Suprapubic skin (tissue), 4 donors: Measurements from ENCODE around the gene HMGB4. TPM values are rescaled to one million over a fixed set of nuclear protein-coding genes. Genes with fewer than 3 reads are reported as not detected.

Experiments
- DNase-seq, 2 donors: peaks; one replicate each; pipeline ENCODE4 v3.0.0-alpha.2; 2019; ENCODE audit warnings: low spot score in 2 of 2
- H3K27ac ChIP-seq: fragments of 200-600 bp; sonication (generic); one replicate; pipeline ENCODE4 v1.5.1; 2019
- H3K27me3 ChIP-seq: fragments of 200-600 bp; sonication (generic); one replicate; pipeline ENCODE4 v1.5.1; 2019
- H3K36me3 ChIP-seq: fragments of 200-600 bp; sonication (generic); one replicate; pipeline ENCODE4 v1.5.1; 2019
- H3K4me1 ChIP-seq: fragments of 200-600 bp; sonication (generic); one replicate; pipeline ENCODE4 v1.5.1; 2019
- H3K4me3 ChIP-seq: fragments of 200-600 bp; sonication (generic); one replicate; pipeline ENCODE4 v1.5.1; 2019; ENCODE audit warnings: mild to moderate bottlenecking
- H3K9me3 ChIP-seq: fragments of 200-600 bp; sonication (generic); one replicate; pipeline ENCODE4 v1.5.1; 2019
- EP300 ChIP-seq: sonication (generic); formaldehyde crosslinking; IDR thresholded peaks from one replicate; pipeline ENCODE4 v1.6.1; 2017; ENCODE audit warnings: antibody characterized with exemption
- POLR2A ChIP-seq, 2 donors: fragments of 450-650 bp; IDR thresholded peaks; one replicate each; pipeline ENCODE4 v1.6.1; 2017; ENCODE audit warnings: antibody characterized with exemption in 2 of 2, mild to moderate bottlenecking in 2 of 2, moderate library complexity in 2 of 2
- POLR2AphosphoS5 ChIP-seq, 3 donors: sonication (generic); formaldehyde crosslinking; IDR thresholded peaks; one replicate each; pipeline ENCODE4 v1.6.1; 2017; ENCODE audit warnings: antibody characterized with exemption in 3 of 3
- WGBS: methylation state at CpG from one replicate; pipeline ENCODE4 v1.1.5; 2018; 5-methylcytosine and 5-hydroxymethylcytosine counted together
- total RNA-seq, 4 donors: library from RNA; depleted of rRNA; stranded (reverse); fragments of >200 nt; gene quantifications; one replicate each; pipeline ENCODE4 v1.1.0, GENCODE V29; 2016
- TF ChIP-seq, protein P1 (sequence below), 2 donors: fragments of 200-600 bp in 1 of 2; fragments of 450-650 bp in 1 of 2; sonication (generic) in 1 of 2; IDR thresholded peaks; one replicate each; pipeline ENCODE4 v1.5.1; 2016 to 2019; ENCODE audit warnings: antibody characterized with exemption in 2 of 2, mild to moderate bottlenecking in 1 of 2, moderate library complexity in 1 of 2

HMGB4 gene
- total RNA-seq, 4 donors from 2014 or later, result not detected

DNA sequence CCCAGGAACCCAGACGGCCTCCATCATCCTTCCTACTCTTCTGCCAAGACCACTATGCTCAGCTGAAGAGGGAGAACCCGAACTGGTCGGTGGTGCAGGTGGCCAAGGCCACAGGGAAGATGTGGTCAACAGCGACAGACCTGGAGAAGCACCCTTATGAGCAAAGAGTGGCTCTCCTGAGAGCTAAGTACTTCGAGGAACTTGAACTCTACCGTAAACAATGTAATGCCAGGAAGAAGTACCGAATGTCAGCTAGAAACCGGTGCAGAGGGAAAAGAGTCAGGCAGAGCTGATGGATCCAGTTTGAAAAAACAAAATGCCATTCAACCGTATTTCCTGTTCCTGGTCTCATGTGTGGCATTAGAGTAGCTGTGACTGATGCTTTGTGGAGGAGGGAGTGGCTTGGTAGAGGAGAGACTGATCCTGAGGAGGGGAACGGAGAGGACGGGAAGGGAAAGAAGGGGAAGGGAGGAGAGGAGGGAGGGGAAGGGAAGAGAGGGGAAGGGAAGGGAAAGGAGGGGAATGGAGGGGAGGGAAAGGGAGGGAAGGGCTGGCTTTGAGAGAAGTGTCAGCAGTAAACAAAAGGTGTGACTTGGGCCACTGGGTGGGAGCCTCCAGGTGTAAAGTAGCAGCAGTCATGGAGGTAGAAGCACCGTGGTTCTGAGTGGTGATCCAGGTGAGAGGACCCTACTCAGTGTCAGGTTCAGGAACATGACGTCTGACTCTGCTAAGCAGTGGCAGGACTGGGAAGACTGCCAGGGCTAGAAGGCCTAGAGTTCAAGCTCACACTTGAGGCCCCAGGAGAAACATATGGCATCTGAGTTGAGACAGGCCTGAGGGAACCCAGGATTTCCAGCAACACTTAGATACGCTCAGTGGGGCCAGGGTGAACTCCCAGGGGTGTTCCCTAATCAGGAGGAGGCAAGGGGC lies 846 bp downstream of the HMGB4 start:
- TF ChIP-seq, protein P1, sequence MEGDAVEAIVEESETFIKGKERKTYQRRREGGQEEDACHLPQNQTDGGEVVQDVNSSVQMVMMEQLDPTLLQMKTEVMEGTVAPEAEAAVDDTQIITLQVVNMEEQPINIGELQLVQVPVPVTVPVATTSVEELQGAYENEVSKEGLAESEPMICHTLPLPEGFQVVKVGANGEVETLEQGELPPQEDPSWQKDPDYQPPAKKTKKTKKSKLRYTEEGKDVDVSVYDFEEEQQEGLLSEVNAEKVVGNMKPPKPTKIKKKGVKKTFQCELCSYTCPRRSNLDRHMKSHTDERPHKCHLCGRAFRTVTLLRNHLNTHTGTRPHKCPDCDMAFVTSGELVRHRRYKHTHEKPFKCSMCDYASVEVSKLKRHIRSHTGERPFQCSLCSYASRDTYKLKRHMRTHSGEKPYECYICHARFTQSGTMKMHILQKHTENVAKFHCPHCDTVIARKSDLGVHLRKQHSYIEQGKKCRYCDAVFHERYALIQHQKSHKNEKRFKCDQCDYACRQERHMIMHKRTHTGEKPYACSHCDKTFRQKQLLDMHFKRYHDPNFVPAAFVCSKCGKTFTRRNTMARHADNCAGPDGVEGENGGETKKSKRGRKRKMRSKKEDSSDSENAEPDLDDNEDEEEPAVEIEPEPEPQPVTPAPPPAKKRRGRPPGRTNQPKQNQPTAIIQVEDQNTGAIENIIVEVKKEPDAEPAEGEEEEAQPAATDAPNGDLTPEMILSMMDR (IDR thresholded peaks at IDR 0.05), result no peak
- TF ChIP-seq EP300 (no peak), POLR2AphosphoS5 (IDR thresholded peaks at IDR 0.05) (no peak), POLR2A (IDR thresholded peaks at IDR 0.05) (no peak)
- no peak for DNase-seq
- Histone ChIP-seq H3K4me3 (no peak overlapping the region), H3K27ac (no peak overlapping the region), H3K36me3 (no peaks in the 10 kb centered on the region), H3K27me3 (no peaks in the 10 kb centered on the region), H3K4me1 (no peaks in the 10 kb centered on the region), H3K9me3 (no peaks in the 10 kb centered on the region)
- WGBS, result 82% methylated on average over 14 of the region's 14 CpGs

DNA sequence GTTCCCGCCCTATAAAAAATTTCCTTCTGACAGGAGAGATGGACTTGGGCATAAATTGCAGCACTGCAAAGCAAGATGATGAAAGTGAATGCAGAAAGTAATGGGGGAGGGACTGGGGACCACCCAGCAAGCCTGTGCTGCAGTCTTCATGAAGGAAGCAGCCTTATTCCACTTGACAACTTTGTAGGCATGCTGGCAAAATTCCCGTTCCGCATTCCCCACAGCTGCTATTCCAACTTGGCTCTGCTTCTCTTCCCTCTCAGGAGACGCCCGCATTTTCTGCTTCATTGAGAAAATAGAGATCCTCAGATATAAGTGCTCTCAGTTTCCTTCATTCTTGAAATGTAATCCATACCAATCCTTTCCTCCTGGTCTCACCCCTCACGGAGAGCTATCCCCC lies 2.4 kb downstream of the HMGB4 start:
- TF ChIP-seq POLR2AphosphoS5 (IDR thresholded peaks at IDR 0.05), result no peak
- TF ChIP-seq POLR2A (IDR thresholded peaks at IDR 0.05), result no peak
- TF ChIP-seq EP300, result no peak
- TF ChIP-seq, protein P1 (IDR thresholded peaks at IDR 0.05), result no peak
- Histone ChIP-seq H3K36me3 (no peaks in the 10 kb centered on the region), H3K27me3 (no peaks in the 10 kb centered on the region), H3K9me3 (no peaks in the 10 kb centered on the region), H3K4me1 (no peaks in the 10 kb centered on the region), H3K4me3 (no peak overlapping the region), H3K27ac (no peak overlapping the region)
- 35% methylated on average over 6 of the region's 6 CpGs for WGBS
- DNase-seq, result no peak

DNA sequence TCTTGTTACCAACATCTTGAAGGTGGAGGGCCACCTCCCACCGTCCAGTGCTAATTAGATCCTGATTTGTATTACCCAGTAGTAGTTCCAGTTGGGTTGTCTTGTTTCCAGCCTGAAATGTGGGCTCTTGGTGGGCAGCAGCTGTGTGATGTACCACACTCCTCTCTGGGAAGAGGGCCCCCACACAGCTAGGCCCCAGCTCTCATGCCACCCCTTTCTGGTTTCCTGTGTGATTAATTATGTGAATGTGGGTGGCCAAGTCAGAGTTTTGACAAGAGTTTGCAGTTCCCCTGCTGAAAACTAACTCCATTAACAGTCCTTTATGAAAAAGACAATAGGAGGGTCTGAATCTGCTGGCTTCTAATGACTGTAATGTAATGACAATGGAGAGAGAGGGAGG lies 3.8 kb downstream of the HMGB4 start:
- H3K4me1 ChIP-seq, result no peaks in the 10 kb centered on the region
- H3K36me3 ChIP-seq, result no peaks in the 10 kb centered on the region
- 92% methylated on average over 1 of the region's 1 CpG for WGBS
- no peak overlapping the region for H3K27ac ChIP-seq
- DNase-seq, result no peak
- TF ChIP-seq EP300, result no peak
- TF ChIP-seq, protein P1 (IDR thresholded peaks at IDR 0.05), result no peak
- no peak for TF ChIP-seq POLR2A (IDR thresholded peaks at IDR 0.05)
- no peak for TF ChIP-seq POLR2AphosphoS5 (IDR thresholded peaks at IDR 0.05)
- H3K27me3 ChIP-seq, result no peaks in the 10 kb centered on the region
- no peaks in the 10 kb centered on the region for H3K9me3 ChIP-seq
- H3K4me3 ChIP-seq, result no peak overlapping the region

DNA sequence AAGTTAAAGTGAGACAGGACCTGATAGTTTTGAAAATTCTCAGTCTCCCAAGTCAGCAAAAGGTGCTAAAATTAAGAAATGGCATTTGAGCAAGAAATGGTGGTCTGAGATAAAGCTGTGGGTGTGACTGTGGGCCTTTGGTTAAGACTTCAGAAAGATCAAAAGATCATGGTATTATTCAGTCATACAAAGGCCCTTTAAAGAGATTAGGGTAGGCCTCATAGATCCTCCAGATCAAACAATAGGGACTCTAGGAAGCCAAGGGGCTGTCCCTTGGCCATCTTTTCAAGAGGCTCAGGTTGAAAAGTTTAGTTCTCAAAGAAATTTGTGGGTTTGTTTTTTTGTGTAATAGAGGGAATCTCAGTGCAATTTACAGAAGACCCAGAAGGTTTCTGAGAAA lies 8.4 kb downstream of the HMGB4 start:
- Histone ChIP-seq H3K27me3 (no peaks in the 10 kb centered on the region), H3K36me3 (no peaks in the 10 kb centered on the region), H3K9me3 (no peaks in the 10 kb centered on the region), H3K4me1 (peaks cover 3% of the 10 kb centered on the region), H3K4me3 (no peak overlapping the region), H3K27ac (no peak overlapping the region)
- no peak for DNase-seq
- TF ChIP-seq, protein P1 (IDR thresholded peaks at IDR 0.05), result no peak
- no peak for TF ChIP-seq EP300
- TF ChIP-seq POLR2A (IDR thresholded peaks at IDR 0.05), result no peak
- no peak for TF ChIP-seq POLR2AphosphoS5 (IDR thresholded peaks at IDR 0.05)

DNA sequence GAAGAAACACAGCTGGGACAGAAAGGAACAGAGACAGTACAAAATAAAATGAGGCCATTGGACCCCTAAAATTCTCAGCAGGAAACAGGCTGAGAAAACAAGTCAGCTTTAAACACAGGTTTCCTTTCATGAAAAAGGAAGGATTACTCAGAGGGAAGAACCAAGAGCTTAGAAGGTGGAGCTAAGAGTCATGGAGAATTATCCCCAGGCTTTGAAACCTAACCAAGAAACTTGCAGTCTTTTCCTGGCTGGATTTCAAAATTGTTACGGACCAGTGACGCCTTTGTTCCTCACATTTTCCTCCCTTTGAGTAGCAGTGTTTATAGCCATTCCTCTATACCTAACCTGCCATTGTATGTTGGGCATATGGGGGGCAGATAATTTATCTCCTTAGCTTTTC lies 8.8 kb downstream of the HMGB4 start:
- no peak for DNase-seq
- no peaks in the 10 kb centered on the region for H3K36me3 ChIP-seq
- no peaks in the 10 kb centered on the region for H3K9me3 ChIP-seq
- WGBS, result 26% methylated on average over 2 of the region's 2 CpGs
- H3K27me3 ChIP-seq, result no peaks in the 10 kb centered on the region
- TF ChIP-seq POLR2AphosphoS5 (IDR thresholded peaks at IDR 0.05), result no peak
- no peak for TF ChIP-seq EP300
- no peak overlapping the region for H3K4me3 ChIP-seq
- H3K27ac ChIP-seq, result no peak overlapping the region
- peaks cover 7% of the 10 kb centered on the region for H3K4me1 ChIP-seq
